HG03378 (cell line): ENCODE data around the gene SNX10.

Source experiments
- ATAC-seq: cut with Tn5 transposase; IDR thresholded peaks from one replicate; pipeline ENCODE4 v1.9.1; 2021; ENCODE audit warnings: mild to moderate bottlenecking, moderate library complexity; ENCODE audit not compliant: unreplicated experiment

The SNX10 gene

DNA sequence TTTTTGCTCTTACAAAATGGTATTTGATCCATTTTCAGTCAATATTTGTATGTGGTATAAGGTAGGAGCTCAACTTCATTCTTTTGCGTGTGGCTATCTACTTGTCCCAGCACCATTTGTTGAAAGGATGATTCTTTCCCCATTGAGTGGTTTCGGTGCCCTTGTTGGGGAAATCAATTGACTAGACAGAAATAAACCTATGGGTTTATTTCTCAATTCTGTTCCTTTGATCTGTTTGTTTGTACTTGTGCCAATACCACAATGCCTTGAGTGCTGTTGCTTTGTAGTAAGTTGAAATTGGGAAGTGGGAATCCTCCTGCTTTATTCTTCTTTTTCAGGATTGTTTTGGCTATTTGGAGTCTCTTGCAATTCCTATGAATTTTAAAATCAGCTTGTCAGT is 41.0 kb downstream of the SNX10 start:
- no peak for ATAC-seq

DNA sequence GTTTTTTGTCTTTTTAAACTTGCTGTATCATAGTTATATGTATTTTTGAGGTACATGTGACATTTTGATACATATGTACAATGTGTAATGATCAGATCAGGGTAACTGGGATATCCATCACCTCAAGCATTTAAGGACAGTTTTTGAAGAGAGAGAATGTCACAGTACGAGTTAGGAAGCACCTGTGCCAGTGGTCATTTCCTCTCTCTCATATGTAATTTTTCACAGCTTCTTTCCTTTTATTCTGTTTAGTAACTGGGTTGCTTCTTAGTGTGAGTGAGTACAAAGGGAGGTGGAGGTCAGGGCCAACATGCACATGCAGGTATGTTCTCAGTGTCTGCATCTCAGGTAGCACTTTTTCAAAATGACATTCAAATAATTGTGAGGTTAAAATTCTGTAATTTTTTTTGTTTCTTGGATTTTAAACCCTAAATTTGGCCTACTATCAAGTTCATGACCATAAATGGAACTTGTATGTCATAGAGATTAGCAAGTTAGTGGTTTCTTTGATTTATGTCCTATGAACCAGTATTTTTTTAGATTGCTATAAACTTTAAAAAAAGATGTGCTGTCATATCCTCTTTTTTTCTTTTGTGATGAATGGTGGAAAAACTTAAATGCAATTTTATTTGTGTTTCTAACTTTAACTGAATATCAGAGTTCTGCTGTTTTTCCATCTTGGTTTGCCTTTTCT is 42.7 kb downstream of the SNX10 start:
- no peak for ATAC-seq

DNA sequence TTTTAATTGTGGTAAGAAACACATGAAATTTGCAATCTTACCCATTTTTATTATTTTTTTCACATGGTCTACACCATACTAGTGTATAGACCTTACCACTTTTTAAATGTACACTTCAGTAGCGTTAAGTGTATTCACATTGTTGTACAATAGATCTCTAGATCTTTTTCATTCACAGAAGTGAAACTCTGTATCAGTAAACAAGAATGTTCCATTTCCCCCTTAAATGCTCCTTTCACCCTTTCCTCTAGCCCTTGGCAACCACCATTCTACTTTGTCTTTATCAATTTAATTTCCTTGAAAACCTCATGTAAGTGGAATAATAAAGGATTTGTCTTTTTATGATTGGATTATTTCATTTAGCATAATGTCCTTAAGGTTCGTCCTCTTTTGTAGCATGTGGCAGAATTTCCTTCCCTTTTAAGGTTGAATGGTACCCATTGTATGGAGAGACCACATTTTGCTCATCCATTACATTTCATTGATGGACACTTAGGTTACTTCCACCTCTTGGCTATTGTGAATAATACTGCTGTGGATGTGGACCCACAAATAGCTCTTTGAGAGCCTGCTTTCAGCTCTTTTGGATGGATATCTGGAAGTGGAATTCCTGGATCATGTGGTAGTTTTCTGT is 45.7 kb downstream of the SNX10 start:
- ATAC-seq, result peak; percentile 56

DNA sequence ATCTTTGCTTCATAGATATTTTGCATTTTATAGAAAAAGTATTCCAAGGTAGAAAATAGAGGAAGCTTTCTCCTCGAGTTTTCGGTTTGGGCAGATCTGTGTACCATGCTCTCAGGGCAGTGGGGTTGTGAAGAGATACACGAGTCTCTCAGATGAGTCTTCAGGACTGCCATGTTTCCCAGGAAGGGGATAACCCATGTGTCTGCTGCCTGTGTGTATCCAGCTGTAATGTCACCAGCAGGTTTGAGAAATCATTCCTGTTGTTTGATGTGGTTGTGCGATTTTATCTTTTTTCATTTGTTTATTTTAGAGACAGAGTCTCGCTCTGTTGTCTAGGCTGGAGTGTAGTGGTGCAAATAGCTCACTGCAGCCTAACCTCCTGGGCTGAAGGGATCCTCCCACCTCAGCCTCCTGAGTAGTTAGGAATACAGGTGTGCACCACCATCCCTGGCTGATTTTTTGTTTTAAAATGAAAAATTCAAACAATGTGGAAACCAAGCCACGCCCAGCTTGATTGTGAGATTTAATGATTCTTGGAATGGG is 48.9 kb downstream of the SNX10 start:
- no peak for ATAC-seq

DNA sequence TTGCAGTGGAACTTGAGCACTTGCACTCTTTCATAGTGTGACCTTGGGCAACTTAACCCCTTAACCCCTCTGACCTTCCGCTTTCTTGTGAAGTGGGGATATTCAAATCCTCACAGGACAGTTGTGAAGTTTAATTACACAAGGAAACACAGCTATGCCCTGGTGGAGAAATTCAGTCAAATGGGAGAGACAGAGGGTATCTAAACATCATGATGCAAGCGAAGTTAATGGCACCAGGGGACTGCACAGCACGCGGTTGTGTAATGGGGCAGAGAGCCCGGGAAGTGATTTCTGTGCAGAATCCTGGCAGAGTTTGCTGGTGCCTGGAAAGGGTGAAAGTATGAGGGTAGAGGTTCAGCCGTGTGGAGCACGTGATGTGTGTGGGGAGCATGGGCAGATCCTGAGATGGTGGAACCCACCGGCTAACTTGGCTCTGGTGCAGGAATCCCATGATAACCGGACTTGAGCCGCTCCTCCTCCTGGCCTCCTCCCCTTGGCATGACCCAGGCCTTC is 51.7 kb downstream of the SNX10 start:
- ATAC-seq, result no peak

DNA sequence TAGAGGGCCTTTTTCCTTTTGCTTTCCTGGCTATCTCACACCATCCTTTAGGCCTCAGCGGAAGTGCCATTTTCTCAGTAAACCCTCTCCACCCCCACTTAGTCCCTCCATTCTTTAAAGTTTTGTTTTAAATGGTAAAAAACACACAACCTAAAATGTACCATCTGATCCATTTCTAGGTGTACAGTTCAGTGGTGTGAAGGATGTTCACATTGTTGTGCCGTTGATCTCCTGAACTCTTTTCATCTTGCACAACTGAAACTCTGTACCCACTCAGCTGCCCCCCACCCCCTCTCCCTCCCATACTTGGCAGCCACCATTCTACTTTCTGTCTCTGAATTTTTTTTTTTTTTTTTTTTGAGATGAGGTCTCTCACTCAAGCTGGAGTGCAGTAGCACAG is 52.2 kb downstream of the SNX10 start:
- no peak for ATAC-seq

DNA sequence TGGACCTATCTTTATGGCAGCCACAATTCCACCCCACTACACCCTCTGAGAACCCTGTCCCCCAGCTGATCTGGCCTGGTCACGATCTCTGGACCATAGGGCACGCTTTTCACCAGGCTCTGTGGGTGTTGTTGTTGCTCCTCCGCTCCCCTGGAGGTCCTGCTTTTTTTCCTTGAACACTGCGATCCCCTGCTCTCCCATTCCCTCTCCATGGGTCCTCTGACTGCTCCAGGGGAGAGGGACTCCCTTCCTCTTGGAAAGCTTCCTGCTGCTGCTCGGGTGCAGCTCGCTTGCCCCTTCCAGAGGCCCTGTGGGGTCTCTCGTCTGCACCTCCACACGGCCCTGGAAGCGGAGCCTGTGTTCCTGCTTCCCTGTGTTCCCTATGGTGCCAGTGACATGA is 53.5 kb downstream of the SNX10 start:
- ATAC-seq, result no peak

DNA sequence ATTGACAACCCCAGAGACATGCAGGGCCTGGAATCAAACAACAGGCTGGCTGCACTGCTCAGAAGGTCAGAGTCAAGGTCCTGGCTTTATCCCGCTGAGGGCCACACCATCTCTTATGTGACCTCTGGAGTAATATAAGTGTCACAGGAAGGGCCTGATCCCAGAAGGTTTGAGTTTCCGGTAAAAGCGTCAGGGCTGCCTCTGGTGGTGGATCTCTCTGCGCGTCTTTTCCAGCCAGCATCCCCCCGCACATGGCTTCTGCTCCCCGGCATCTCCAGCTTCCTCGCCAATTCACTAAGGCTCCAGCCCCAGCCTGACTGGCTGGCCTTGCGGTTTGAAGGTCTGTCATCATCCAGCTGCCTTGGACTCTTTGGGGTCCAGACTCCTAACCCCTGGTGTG is 54.2 kb downstream of the SNX10 start:
- no peak for ATAC-seq

DNA sequence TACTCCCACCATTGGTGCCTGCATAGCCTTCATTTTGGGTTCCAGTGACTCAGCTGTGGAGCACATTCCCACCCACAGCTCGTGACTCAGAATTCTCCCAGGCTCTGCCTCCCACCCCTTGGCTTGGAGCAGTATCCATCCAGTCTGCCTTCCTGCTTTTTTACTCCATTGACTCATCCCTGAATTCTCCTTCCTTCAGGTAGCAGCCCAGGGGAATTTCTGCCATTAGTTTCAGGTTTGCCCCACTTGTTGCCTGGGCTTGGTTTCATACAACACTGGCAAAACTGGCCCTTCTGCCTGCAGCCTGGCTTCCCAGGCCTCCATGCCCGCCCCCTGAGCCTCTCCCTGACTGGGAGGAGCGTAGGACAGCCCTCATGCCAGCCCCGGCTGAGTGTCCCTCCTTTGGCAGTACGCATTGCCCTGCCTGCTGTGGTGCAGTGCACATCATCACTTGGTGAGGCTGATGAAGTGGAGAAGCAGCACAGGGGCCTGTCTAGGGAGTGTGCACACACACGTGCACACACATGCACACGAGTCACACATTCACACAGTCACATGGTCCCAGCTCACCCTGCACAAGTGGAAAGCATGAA is 55.0 kb downstream of the SNX10 start:
- ATAC-seq, result no peak

DNA sequence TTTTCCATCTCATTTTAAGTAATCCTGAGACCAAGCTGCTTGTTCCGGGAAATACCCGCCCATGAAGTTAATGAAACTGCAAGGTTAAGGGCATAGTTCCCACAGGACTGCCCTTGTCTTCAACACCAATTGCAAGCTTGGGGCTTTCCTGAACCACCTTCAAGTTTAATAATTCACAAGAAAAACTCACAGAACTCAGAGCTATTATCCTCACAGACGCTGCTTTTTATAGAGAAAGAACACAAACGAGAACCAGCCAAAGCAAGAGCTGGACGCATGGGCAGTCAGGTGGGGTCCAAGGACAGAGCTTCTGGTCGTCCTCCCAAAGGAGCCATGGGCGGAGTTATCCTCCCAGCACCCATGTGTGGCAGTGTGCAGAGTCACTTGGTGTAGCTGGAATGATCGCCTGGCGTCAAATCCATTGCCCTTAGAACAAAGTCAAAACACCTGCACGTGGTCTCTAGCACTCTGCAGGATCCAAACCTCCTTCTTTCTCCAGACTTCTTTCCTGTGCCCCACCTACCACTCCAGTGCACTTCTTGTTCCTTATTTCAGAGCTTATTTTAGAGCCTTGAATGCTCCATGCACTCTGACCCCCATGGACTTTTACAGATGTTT is 56.7 kb downstream of the SNX10 start:
- ATAC-seq, result peak; percentile 83

DNA sequence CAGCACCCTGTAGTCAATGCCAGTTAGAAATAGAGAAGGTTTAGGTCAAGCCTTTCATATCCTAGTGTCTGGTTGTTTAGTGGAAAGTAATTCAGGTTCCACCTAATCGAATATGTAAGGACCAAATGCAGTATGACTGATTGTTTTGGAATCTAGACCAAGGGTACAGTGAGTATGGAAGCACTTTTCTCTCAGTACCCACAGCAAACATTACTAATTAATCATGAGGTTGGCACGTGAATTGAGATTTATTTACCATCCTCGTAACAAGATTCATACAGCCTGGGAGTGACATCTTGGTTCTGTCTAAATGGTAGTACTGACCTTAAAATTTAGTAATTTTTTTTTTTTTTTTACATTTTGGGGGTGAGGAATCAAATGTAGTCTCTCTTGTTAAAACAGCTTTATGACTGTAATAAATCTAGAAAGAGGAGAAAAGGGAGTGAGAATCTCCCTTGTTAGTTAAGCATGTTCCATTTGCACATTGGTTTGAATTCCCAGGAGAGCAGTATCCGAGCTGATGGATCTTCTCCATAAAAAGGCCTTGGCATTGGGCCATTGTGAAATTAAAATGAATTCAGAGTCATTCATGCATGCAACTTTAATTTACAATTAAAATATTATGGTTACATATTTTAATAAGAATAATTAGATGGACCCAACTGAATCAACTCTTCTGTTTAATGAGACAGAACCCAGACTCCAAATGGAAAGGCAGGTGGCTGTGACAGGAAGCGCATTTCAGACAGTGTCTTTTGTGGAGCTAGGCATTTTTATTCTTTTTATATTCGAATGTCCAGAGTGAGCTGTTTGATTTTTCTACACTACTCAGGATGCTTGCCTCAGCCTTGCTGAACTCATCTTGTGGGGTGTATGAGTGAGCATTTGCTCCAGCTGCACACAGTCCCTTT is 57.6 kb downstream of the SNX10 start:
- ATAC-seq, result no peak

DNA sequence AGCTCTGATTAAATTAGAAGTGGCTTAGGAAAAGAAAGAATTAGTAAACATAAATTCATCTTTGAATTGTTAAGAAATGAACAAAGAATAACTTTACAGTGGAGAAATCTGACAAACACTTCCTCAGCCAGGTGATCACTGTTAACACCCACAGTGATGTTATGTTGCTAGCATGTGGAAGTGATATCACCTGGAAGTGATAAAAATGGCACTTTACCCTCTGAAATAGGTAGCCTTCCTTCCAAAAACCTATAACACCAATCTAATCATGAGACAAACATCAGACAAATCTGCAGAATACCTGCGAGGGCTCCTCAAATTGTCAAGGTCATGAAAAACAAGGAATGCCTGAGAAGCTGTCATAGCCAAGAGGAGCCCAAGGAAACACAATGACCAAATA is 59.5 kb downstream of the SNX10 start:
- no peak for ATAC-seq

DNA sequence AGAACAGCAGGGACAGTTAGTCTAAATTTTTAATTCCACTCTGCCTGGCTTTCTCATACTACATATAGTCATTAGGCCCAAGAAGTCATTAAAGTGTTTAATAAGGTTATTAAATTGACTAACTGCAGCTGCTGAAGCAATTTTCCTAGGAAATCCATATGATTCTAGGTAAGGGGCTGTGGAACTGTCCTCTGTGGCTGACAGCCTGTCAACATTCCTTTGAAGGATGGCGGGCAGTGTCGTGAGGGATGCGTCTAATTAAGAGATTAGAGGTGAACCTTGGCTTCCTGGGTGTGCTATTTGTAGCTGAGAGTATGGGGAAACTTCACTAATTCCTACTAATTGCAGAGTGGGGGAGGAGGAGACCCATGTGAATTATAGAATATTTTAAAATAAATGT is 64.6 kb downstream of the SNX10 start:
- no peak for ATAC-seq

DNA sequence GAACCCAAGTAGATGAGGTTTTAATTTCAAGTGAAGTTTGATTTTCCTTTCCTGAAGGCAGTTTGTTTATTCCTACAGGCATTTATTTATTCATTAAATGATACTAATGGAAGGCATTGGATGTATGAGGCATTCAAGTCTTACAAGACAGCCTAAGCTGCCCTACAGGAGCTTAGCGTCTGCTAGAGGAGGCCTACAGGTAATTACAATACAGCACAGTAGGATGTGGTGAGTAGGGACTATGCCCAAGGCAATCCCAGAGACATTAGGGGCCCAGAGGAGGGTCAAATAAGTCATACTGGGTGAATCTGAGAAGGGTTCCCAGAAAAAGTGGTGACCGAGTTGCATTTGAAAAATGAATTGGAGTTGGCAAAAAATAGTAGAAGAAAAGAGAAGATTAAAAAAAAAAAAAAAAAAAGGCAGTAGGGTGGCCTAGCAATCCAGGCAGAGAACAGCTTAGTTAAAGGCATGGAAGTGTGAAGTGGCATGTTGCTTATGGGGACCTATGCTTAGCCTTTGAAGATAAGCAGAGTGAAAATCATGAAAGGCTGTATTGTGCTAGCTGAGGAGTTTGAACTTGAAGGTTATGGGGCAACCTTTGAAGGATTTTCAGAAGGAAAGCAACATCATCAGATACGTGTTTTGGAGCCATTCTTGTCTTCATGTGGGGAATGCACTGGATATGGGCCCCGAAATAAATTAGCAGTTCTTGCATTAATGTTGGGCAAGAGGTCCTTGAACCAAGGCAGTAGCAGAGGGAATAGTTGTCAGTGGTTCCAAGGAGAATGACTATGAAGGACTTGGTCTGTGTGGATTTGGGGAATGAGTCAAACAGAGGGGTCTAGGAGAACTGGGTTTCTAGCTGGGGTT is 65.5 kb downstream of the SNX10 start:
- ATAC-seq, result no peak

DNA sequence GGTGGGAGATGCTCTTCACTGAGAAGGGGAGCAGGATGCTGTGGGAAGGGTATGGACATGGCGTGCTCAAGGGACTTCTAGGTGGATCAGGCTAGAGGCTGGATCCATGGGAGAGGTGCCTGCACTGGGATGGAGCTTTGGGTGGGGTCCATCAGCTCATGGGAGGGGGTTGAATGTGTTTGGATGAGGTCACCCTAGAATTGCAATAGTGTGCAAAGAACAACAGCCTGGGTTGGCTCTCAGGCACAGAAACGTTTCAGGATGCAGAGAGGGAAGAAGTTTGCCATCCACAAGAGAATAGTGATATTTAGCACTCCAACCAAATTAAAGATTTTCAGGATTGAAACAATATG is 66.1 kb downstream of the SNX10 start:
- ATAC-seq, result no peak

DNA sequence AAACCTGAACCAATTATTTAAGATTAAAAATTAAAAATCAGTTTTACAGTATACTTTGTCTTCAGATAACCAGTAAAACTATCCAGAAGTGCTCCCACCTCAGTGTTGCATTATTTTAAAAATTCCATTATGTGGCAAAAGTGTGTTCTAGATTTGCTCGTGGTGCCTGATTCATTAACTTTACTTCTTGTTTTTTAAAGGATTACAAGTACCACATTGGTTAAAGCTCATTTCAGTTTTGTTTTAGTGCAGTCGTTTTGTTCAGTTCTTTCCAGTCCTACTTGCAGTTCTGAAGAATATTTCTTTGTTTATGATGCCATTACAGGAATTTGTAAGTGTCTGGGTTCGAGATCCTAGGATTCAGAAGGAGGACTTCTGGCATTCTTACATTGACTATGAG is 69.0 kb downstream of the SNX10 start:
- no peak for ATAC-seq

DNA sequence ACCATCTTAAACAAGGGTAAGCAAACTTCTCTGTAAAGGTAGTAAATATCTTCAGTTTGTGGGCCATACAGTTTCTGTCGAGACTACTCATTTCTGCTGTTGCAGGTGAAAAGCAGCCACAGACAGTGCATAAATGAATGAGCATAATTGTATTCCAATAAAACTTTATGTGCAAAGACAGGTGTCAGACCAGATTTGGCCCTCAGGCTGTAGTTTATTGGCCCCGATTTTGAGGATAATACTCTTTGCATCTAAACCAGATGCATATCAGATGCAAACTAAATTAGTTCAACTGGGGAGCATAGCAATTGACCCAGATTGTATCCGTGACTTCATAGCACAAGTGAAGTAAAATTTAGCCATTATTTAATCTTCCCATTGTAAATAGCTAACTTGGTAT is 70.0 kb downstream of the SNX10 start:
- ATAC-seq, result no peak

DNA sequence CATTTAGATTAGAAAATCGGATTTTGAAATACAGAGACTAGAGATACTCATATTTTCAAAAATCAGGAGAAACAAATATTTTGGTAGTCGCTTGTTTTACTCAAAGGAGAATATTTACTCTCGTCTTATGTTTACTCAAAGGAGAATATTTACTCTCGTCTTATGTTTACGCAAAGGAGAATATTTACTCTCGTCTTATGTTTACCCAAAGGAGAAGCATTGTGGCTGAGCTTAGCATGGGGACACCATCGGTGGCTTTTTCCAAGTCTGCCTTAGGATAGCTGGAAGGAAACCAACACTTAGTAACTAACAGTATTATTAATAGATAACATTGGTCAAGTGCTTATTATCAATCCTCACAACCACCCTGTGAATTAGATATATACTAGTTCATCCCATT is 71.8 kb downstream of the SNX10 start:
- ATAC-seq, result no peak

DNA sequence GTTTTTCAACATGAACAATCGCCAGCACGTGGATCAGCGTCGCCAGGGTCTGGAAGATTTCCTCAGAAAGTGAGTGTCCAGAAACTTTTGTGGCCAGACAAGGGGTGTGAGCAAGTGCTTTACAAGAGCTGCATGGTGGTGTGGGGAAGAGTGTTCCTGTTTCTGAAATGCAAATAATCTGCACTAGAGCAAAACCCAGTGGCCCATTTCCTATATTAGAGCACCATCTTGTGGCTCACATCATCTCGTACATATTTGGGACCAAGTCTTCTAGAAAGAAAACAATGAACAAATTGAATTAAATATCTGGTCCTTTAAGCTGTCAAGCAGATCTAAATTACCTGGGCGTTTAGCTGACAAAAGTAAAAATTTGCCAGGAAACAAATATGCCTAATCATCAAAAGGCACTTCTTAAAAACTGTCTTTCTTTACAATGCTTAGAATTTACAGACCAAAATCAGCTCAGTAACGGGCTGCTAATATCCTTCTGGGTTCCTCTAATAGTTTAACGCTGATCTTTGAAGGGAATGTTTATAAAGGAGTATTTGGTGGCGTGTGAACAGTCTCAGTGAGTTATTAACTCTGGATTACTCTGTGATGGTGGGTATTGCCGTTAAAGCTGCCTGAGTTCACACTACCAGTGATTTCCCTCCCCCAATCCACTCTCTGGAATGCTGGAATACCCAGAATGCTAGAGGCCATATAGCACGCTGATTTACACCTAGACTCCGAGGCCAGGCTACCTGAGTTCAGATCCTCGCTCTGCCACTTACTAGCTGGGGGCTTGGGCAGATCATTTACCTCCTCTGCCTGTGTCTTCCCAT is 73.6 kb downstream of the SNX10 start:
- peak; percentile 82 for ATAC-seq
